OCI-LY1 (cell line): Measurements from ENCODE around the gene NOL3.

Source experiments
- H2AFZ ChIP-seq: fragments of 200-600 bp; sonication (generic), shearing (Covaris generic); 2 replicates; pipeline ENCODE4 v1.6.0; 2014; ENCODE audit warnings: antibody characterized with exemption, mild to moderate bottlenecking, low read length
- H3F3A ChIP-seq: fragments of 200-600 bp; sonication (generic), shearing (Covaris generic); 2 replicates; pipeline ENCODE4 v1.6.0; 2014; ENCODE audit warnings: mild to moderate bottlenecking, antibody characterized with exemption, low read length, moderate library complexity; ENCODE audit not compliant: insufficient read depth
- H3K27ac ChIP-seq: fragments of 200-600 bp; sonication (generic); 2 replicates; pipeline ENCODE4 v1.5.1; 2014; ENCODE audit warnings: low read length, mixed run types, mild to moderate bottlenecking, low read depth; ENCODE audit not compliant: poor library complexity, severe bottlenecking
- H3K27me3 ChIP-seq: fragments of 200-600 bp; sonication (generic); 2 replicates; pipeline ENCODE4 v1.6.0; 2014; ENCODE audit warnings: antibody characterized with exemption, mild to moderate bottlenecking, low read length, moderate library complexity; ENCODE audit not compliant: insufficient read depth
- H3K36me3 ChIP-seq: fragments of 200-600 bp; sonication (generic); 2 replicates; pipeline ENCODE4 v1.6.1; 2014; ENCODE audit warnings: mild to moderate bottlenecking, antibody characterized with exemption, low read length, moderate library complexity, mixed read lengths; ENCODE audit not compliant: insufficient read depth
- H3K4me1 ChIP-seq: fragments of 200-600 bp; sonication (generic); 2 replicates; pipeline ENCODE4 v1.5.1; 2014; ENCODE audit warnings: mild to moderate bottlenecking, low read length, moderate library complexity; ENCODE audit not compliant: insufficient read depth, severe bottlenecking
- H3K4me2 ChIP-seq: fragments of 200-600 bp; sonication (generic), shearing (Covaris generic); 2 replicates; pipeline ENCODE4 v1.6.1; 2014; ENCODE audit warnings: low read length
- H3K4me3 ChIP-seq: fragments of 200-600 bp; sonication (generic); 2 replicates; pipeline ENCODE4 v1.5.1; 2014; ENCODE audit warnings: low read length, low read depth, mild to moderate bottlenecking, mixed read lengths; ENCODE audit not compliant: poor library complexity, severe bottlenecking
- H3K79me2 ChIP-seq: fragments of 200-600 bp; shearing (Covaris generic); 2 replicates; pipeline ENCODE4 v1.6.1; 2016; ENCODE audit warnings: mixed run types, low read length, mixed read lengths; ENCODE audit not compliant: insufficient read depth
- H3K9ac ChIP-seq: fragments of 200-600 bp; sonication (generic), shearing (Covaris generic); 2 replicates; pipeline ENCODE4 v1.6.1; 2014; ENCODE audit warnings: mild to moderate bottlenecking, low read length, mixed read lengths
- H3K9me2 ChIP-seq: fragments of 200-600 bp; sonication (generic), shearing (Covaris generic); 2 replicates; pipeline ENCODE4 v1.6.1; 2014; ENCODE audit warnings: low read depth, mild to moderate bottlenecking, low read length, mixed read lengths
- H3K9me3 ChIP-seq: fragments of 200-600 bp; shearing (Covaris generic); 2 replicates; pipeline ENCODE4 v1.6.1; 2014; ENCODE audit warnings: low read length, mixed read lengths
- H4K20me1 ChIP-seq: fragments of 200-600 bp; sonication (generic), shearing (Covaris generic); 2 replicates; pipeline ENCODE4 v1.6.0; 2016; ENCODE audit warnings: mild to moderate bottlenecking, low read length; ENCODE audit not compliant: insufficient read depth
- EZH2 ChIP-seq: fragments of 200-600 bp; sonication (generic), shearing (Covaris generic); IDR thresholded peaks from 2 replicates; pipeline ENCODE4 v1.8.0; 2017; ENCODE audit warnings: borderline replicate concordance, mixed run types, mild to moderate bottlenecking, antibody characterized with exemption, low read length, moderate library complexity, mixed read lengths
- TF ChIP-seq, protein P1 (sequence below): fragments of 200-600 bp; sonication (generic), shearing (Covaris generic); IDR thresholded peaks from 2 replicates; pipeline ENCODE4 v1.5.1; 2017; ENCODE audit warnings: mild to moderate bottlenecking, antibody characterized with exemption, low read length, moderate library complexity, mixed read lengths

NOL3 gene

DNA sequence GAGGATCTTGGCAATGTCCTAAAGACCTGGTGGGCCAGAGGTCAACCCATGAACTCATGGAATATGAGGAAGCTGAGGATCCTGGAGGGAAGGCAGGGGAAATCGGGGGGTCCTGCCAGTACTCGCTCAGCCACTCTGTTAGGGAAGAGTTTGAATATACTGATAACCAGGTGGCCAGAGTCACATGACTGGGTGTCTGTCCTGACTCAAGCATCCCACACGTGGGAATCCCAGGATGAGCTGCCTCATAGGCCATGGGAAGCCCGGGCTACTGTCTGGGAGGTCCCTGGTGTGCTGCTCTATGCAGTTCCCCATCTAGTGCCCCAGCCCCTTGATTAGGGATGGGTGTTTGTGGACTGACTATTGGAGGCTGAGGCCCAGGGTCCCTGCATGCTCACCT is 18.0 kb downstream of the NOL3 start:
- peaks cover 12% of the 10 kb centered on the region for H3K79me2 ChIP-seq
- H3K4me2 ChIP-seq: no peak overlapping the region
- H2AFZ ChIP-seq: no peak overlapping the region
- H3F3A ChIP-seq: no peaks in the 10 kb centered on the region
- peaks cover 15% of the 10 kb centered on the region for H3K4me1 ChIP-seq
- no peaks in the 10 kb centered on the region for H3K9me3 ChIP-seq
- H3K27me3 ChIP-seq: no peaks in the 10 kb centered on the region
- H3K36me3 ChIP-seq: no peaks in the 10 kb centered on the region; the same call in 1 of the 2 replicates
- H4K20me1 ChIP-seq: no peaks in the 10 kb centered on the region
- no peak for TF ChIP-seq EZH2
- TF ChIP-seq, protein P1, sequence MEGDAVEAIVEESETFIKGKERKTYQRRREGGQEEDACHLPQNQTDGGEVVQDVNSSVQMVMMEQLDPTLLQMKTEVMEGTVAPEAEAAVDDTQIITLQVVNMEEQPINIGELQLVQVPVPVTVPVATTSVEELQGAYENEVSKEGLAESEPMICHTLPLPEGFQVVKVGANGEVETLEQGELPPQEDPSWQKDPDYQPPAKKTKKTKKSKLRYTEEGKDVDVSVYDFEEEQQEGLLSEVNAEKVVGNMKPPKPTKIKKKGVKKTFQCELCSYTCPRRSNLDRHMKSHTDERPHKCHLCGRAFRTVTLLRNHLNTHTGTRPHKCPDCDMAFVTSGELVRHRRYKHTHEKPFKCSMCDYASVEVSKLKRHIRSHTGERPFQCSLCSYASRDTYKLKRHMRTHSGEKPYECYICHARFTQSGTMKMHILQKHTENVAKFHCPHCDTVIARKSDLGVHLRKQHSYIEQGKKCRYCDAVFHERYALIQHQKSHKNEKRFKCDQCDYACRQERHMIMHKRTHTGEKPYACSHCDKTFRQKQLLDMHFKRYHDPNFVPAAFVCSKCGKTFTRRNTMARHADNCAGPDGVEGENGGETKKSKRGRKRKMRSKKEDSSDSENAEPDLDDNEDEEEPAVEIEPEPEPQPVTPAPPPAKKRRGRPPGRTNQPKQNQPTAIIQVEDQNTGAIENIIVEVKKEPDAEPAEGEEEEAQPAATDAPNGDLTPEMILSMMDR: no peak
- H3K4me3 ChIP-seq: no peak overlapping the region
- no peaks in the 10 kb centered on the region for H3K9me2 ChIP-seq
- no peak overlapping the region for H3K9ac ChIP-seq
- H3K27ac ChIP-seq: no peak overlapping the region

DNA sequence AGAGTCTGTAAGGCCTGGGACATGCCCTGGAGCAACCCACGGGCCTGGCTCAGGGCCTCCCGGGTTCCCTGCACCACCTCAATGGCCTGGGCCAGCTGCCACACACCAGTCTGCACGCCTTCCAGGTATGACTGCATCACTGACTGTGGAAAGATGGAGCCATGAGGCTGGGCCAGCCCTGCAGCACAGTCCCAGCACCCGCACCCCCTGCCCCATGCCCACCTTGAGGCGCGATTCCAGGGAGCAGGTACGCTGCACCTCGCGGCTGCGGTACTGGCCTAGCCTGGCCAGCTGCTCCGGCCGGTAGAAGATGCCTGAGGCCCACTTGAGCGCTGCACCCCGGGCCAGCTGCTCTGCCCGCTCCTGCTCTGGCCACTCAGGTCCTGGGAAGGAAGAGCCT is 18.5 kb downstream of the NOL3 start:
- Histone ChIP-seq H3K79me2 (peaks cover 16% of the 10 kb centered on the region), H3K27me3 (no peaks in the 10 kb centered on the region), H3K9ac (no peak overlapping the region), H3K4me2 (no peak overlapping the region), H3K4me1 (peaks cover 19% of the 10 kb centered on the region), H3K36me3 (peaks cover 4% of the 10 kb centered on the region; the same call in 1 of the 2 replicates), H2AFZ (no peak overlapping the region), H3K9me3 (no peaks in the 10 kb centered on the region), H3F3A (no peaks in the 10 kb centered on the region), H3K27ac (no peak overlapping the region), H4K20me1 (no peaks in the 10 kb centered on the region), H3K9me2 (no peaks in the 10 kb centered on the region), H3K4me3 (no peak overlapping the region)
- TF ChIP-seq, protein P1: no peak
- TF ChIP-seq EZH2: no peak

DNA sequence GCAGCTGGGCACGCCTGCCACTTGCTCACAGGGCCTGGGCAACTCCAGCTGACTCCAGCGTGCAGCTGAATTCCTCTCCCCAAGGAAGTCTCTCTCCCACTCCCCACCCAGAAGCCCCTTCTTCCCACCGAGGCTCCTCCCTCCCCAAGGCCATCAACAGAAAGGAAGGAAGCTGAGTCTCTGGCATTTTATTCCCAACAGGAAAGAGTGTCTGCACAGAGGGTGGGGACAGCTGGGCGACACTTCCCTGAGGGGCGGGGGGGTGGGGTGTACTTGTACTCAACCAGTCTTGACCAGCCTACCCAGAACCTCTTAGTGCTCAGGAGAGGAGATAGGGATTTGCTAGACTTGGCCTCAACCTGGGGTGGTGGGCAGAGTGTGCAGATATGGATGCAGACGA is 19.7 kb downstream of the NOL3 start, which contains the start of gene EXOC3L1:
EXOC3L1 (minus strand) TSS at position 96 of the 400 bp plus-strand sequence. CDS start 460 bp downstream, outside the sequence.
- H3K4me1 ChIP-seq: peaks cover 15% of the 10 kb centered on the region

More for the DNA sequence above, 19.7 kb downstream of the NOL3 start, which contains the start of gene EXOC3L1:
- Histone ChIP-seq H4K20me1 (no peaks in the 10 kb centered on the region), H2AFZ (no peak within 1 kb of the TSS), H3K79me2 (peaks cover 16% of the 10 kb centered on the region), H3K9me2 (no peaks in the 10 kb centered on the region), H3K27me3 (no peaks in the 10 kb centered on the region), H3K9ac (no peak within 1 kb of the TSS), H3K4me2 (no peak within 1 kb of the TSS), H3F3A (no peaks in the 10 kb centered on the region), H3K27ac (no peak within 1 kb of the TSS), H3K4me3 (no peak within 1 kb of the TSS), H3K36me3 (peaks cover 16% of the 10 kb centered on the region), H3K9me3 (no peaks in the 10 kb centered on the region)
- TF ChIP-seq, protein P1: no peak
- TF ChIP-seq EZH2: no peak
